IMR-90 (cell line): ENCODE results near the gene GSG1L. TPM values are rescaled to one million over a fixed set of nuclear protein-coding genes. Genes with fewer than 3 reads are reported as not detected.

ENCODE experiments used
- ATAC-seq: fragments of 200-7000 bp; cut with Tn5 transposase; 2 replicates; pipeline ENCODE4 v1.9.1; 2020; ENCODE audit warnings: low read depth, mild to moderate bottlenecking, moderate library complexity
- BruUV-seq: library from RNA; stranded (reverse); fragments of 400-500 nt; replicated peaks from 2 replicates; lab custom pipeline; 2021; lab: Mats Ljungman, UMichigan
- CTCF ChIA-PET: fragments of 300-600 bp; formaldehyde crosslinking; extraction: SDS; loops from one replicate; lab custom pipeline; 2021; ENCODE audit warnings: antibody characterized with exemption; lab: Yijun Ruan, JAX
- POLR2A ChIA-PET: fragments of 300-600 bp; sonication (Branson Sonifier 250); formaldehyde crosslinking; loops from one replicate; lab custom pipeline; 2022; ENCODE audit warnings: antibody characterized with exemption; ENCODE audit not compliant: unreplicated experiment; lab: Charles Lee
- DNase-seq: peaks from one replicate; pipeline ENCODE4 v3.0.0; 2013
- H2AFZ ChIP-seq: replicated peaks from 2 replicates; pipeline ENCODE3; 2013; ENCODE audit warnings: low read length, mild to moderate bottlenecking; ENCODE audit not compliant: poor library complexity
- H2AK5ac ChIP-seq: 2 replicates; pipeline ENCODE4 v1.6.1; 2013; ENCODE audit warnings: low read depth, low read length, inconsistent platforms
- H2AK9ac ChIP-seq: replicated peaks from 2 replicates; pipeline ENCODE3; 2013; ENCODE audit warnings: mild to moderate bottlenecking, low read depth, low read length, moderate library complexity; ENCODE audit not compliant: poor library complexity
- H2BK120ac ChIP-seq: 2 replicates; pipeline ENCODE4 v1.6.1; 2013; ENCODE audit warnings: low read depth, low read length, inconsistent platforms
- H2BK15ac ChIP-seq: 3 replicates; pipeline ENCODE4 v1.6.1; 2013; ENCODE audit warnings: low read depth, low read length, inconsistent platforms
- H2BK20ac ChIP-seq: 2 replicates; pipeline ENCODE4 v1.6.1; 2013; ENCODE audit warnings: low read depth, mild to moderate bottlenecking, inconsistent platforms, low read length, moderate library complexity
- H2BK5ac ChIP-seq: 2 replicates; pipeline ENCODE4 v1.6.1; 2013; ENCODE audit warnings: mild to moderate bottlenecking, low read depth, low read length, inconsistent platforms; ENCODE audit not compliant: poor library complexity, severe bottlenecking
- H3K14ac ChIP-seq: replicated peaks from 2 replicates; pipeline ENCODE4 v1.6.1; 2013; ENCODE audit warnings: low read depth, low read length, inconsistent platforms
- H3K18ac ChIP-seq: 2 replicates; pipeline ENCODE4 v1.6.1; 2013; ENCODE audit warnings: low read depth, low read length, control low read depth
- H3K23ac ChIP-seq: 2 replicates; pipeline ENCODE4 v1.6.1; 2013; ENCODE audit warnings: low read depth, low read length, inconsistent platforms
- H3K27ac ChIP-seq: 2 replicates; pipeline ENCODE4 v1.5.1; 2013; ENCODE audit warnings: mild to moderate bottlenecking, control low read depth, low read length; ENCODE audit not compliant: insufficient read depth
- H3K27me3 ChIP-seq: 2 replicates; pipeline ENCODE4 v1.6.1; 2013; ENCODE audit warnings: low read length; ENCODE audit not compliant: control insufficient read depth, insufficient read depth
- H3K36me3 ChIP-seq: 2 replicates; pipeline ENCODE4 v1.6.1; 2013; ENCODE audit warnings: low read length, mixed read lengths; ENCODE audit not compliant: control insufficient read depth, insufficient read depth
- H3K4ac ChIP-seq: 2 replicates; pipeline ENCODE4 v1.6.1; 2013; ENCODE audit warnings: low read depth, low read length, inconsistent platforms
- H3K4me1 ChIP-seq: 2 replicates; pipeline ENCODE4 v1.6.1; 2013; ENCODE audit warnings: low read length, mixed read lengths; ENCODE audit not compliant: control insufficient read depth, insufficient read depth
- H3K4me2 ChIP-seq: 2 replicates; pipeline ENCODE4 v1.6.1; 2013; ENCODE audit warnings: low read depth, mild to moderate bottlenecking, control low read depth, low read length, moderate library complexity
- H3K4me3 ChIP-seq: 2 replicates; pipeline ENCODE4 v1.5.1; 2013; ENCODE audit warnings: low read depth, mild to moderate bottlenecking, control low read depth, low read length, moderate library complexity; ENCODE audit not compliant: insufficient read depth
- H3K56ac ChIP-seq: 2 replicates; pipeline ENCODE4 v1.6.1; 2013; ENCODE audit warnings: low read length, inconsistent platforms; ENCODE audit not compliant: insufficient read depth; ENCODE audit errors: extremely low read depth
- H3K79me1 ChIP-seq, 2 experiments: 2 replicates each; pipeline ENCODE4 v1.6.1; 2013; ENCODE audit warnings: low read length in 2 of 2, inconsistent platforms in 1 of 2, low read depth in 1 of 2
- H3K9ac ChIP-seq: 2 replicates; pipeline ENCODE4 v1.6.1; 2013; ENCODE audit warnings: low read depth, low read length, control low read depth
- H3K9me1 ChIP-seq: 2 replicates; pipeline ENCODE4 v1.6.1; 2013; ENCODE audit warnings: low read length, inconsistent platforms; ENCODE audit not compliant: insufficient read depth
- H3K9me3 ChIP-seq: 2 replicates; pipeline ENCODE4 v1.6.1; 2013; ENCODE audit warnings: low read length; ENCODE audit not compliant: control insufficient read depth, insufficient read depth
- H4K20me1 ChIP-seq: 2 replicates; pipeline ENCODE4 v1.6.1; 2013; ENCODE audit warnings: low read length, inconsistent platforms; ENCODE audit not compliant: insufficient read depth
- H4K5ac ChIP-seq: 2 replicates; pipeline ENCODE4 v1.6.1; 2013; ENCODE audit warnings: mild to moderate bottlenecking, low read depth, low read length, control low read depth
- H4K8ac ChIP-seq, 2 experiments: 2 replicates each; pipeline ENCODE4 v1.6.1; 2013; ENCODE audit warnings: low read depth in 2 of 2, low read length in 2 of 2, control low read depth in 1 of 2, inconsistent platforms in 1 of 2
- H4K91ac ChIP-seq: 2 replicates; pipeline ENCODE4 v1.6.1; 2013; ENCODE audit warnings: low read depth, low read length, inconsistent platforms; ENCODE audit not compliant: insufficient read depth
- WGBS, 2 experiments: methylation state at CpG; one replicate each; pipeline versions ENCODE4 v1.1.5 to v1.1.7; 2013; ENCODE audit warnings: missing lambda C conversion rate in 2 of 2; ENCODE audit not compliant: insufficient read length in 1 of 2; ENCODE audit errors: extremely low coverage in 2 of 2; 5-methylcytosine and 5-hydroxymethylcytosine counted together
- dilution Hi-C: fragments of 300-500 bp; cut with HindIII; formaldehyde crosslinking; loops from one replicate; pipeline ENCODE4 v1.14.3; 2018; ENCODE audit warnings: low sequenced_read_pairs; ENCODE audit not compliant: unreplicated experiment
- in situ Hi-C: fragments of 300-500 bp; cut with MboI; formaldehyde crosslinking; loops from 3 replicates; pipeline ENCODE4 v1.14.3; 2019; ENCODE audit warnings: low sequenced_read_pairs, inconsistent platforms, mixed read lengths
- intact Hi-C: fragments of 100-400 bp; cut with micrococcal nuclease; formaldehyde crosslinking; loops from 2 replicates; pipeline ENCODE4 v1.10.0; 2022
- polyA plus RNA-seq, 3 experiments: library from polyadenylated mRNA; depleted of rRNA; stranded (reverse); fragments of >200 nt; gene quantifications; 2 replicates each; pipeline ENCODE4 v1.2.3, GENCODE V29; 2012; ENCODE audit warnings: low replicate concordance in 1 of 3
- total RNA-seq: library from RNA; depleted of rRNA; stranded (reverse); fragments of >200 nt; gene quantifications from 2 replicates; pipeline ENCODE4 v1.2.3, GENCODE V29; 2012
- TF ChIP-seq, protein P1 (sequence below): fragments of 150-350 bp; IDR thresholded peaks from 2 replicates; pipeline ENCODE4 v1.6.1; 2016; ENCODE audit warnings: low read depth, mild to moderate bottlenecking, low read length, moderate library complexity, borderline replicate concordance
- TF ChIP-seq, protein P2 (sequence below): fragments of 150-350 bp; IDR thresholded peaks from 2 replicates; pipeline ENCODE4 v1.6.1; 2017; ENCODE audit warnings: mild to moderate bottlenecking, antibody characterized with exemption, low read length, low read depth

Gene GSG1L
- total and polyA plus RNA-seq, 2 of the 4 experiments (the other 2 are of a cell fraction): not detected

- H4K8ac ChIP-seq: no peak overlapping the region
- POLR2A ChIA-PET: no interaction called here
- no peak overlapping the region for H2BK15ac ChIP-seq
- H3K18ac ChIP-seq: no peak overlapping the region
- H3K14ac ChIP-seq: no peak overlapping the region
- no peak overlapping the region for H2AFZ ChIP-seq
- TF ChIP-seq, protein P1, sequence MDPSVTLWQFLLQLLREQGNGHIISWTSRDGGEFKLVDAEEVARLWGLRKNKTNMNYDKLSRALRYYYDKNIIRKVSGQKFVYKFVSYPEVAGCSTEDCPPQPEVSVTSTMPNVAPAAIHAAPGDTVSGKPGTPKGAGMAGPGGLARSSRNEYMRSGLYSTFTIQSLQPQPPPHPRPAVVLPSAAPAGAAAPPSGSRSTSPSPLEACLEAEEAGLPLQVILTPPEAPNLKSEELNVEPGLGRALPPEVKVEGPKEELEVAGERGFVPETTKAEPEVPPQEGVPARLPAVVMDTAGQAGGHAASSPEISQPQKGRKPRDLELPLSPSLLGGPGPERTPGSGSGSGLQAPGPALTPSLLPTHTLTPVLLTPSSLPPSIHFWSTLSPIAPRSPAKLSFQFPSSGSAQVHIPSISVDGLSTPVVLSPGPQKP: no peak
- TF ChIP-seq, protein P2, sequence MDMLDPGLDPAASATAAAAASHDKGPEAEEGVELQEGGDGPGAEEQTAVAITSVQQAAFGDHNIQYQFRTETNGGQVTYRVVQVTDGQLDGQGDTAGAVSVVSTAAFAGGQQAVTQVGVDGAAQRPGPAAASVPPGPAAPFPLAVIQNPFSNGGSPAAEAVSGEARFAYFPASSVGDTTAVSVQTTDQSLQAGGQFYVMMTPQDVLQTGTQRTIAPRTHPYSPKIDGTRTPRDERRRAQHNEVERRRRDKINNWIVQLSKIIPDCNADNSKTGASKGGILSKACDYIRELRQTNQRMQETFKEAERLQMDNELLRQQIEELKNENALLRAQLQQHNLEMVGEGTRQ: peak; percentile 65
- no peaks in the 10 kb centered on the region for H3K9me3 ChIP-seq
- BruUV-seq: no TSS peak
- no peaks in the 10 kb centered on the region for H4K20me1 ChIP-seq
- DNase-seq (no peak), ATAC-seq (no peak)
- peaks cover 5% of the 10 kb centered on the region for H3K27me3 ChIP-seq
- H3K79me1 ChIP-seq: no peaks in the 10 kb centered on the region
- H2BK120ac ChIP-seq: no peak overlapping the region
- no peak overlapping the region for H2AK5ac ChIP-seq
- H3K4ac ChIP-seq: no peak overlapping the region
- no peak overlapping the region for H3K4me3 ChIP-seq
- intact Hi-C loops: no loop called here
- no peaks in the 10 kb centered on the region for H3K36me3 ChIP-seq
- H2AK9ac ChIP-seq: no peak overlapping the region
- no peak overlapping the region for H2BK5ac ChIP-seq
- no peak overlapping the region for H3K9ac ChIP-seq
- dilution Hi-C loops: no loop called here
- no peaks in the 10 kb centered on the region for H3K9me1 ChIP-seq
- CTCF ChIA-PET: interaction anchor here (0.6 kb wide), 1 partner anchor 714 kb away, joined by 3 read pairs; no protein-coding TSS in a partner anchor
- in situ Hi-C loops: no loop called here
- no peak overlapping the region for H3K27ac ChIP-seq
- H3K4me1 ChIP-seq: no peaks in the 10 kb centered on the region
- no CpG with 5 or more reads among the region's 3 CpGs for WGBS, 2 experiments
- H3K23ac ChIP-seq: no peak overlapping the region
- no peak overlapping the region for H4K91ac ChIP-seq
- H3K4me2 ChIP-seq: no peak overlapping the region
- H3K56ac ChIP-seq: no peak overlapping the region
- H4K5ac ChIP-seq: no peak overlapping the region
- no peak overlapping the region for H2BK20ac ChIP-seq
These were observed 156.6 kb downstream of the GSG1L start for GRCh38 chr16:27906883-27907282.
